IPS-18a (cell line): ENCODE data around the gene LACTBL1.

Experiments used
- H3K27ac ChIP-seq: one replicate; pipeline ENCODE4 v1.5.1; 2013; ENCODE audit warnings: low read length
- H3K27me3 ChIP-seq: one replicate; pipeline ENCODE4 v1.6.1; 2013; ENCODE audit warnings: mild to moderate bottlenecking, low read length; ENCODE audit not compliant: control insufficient read depth, insufficient read depth
- H3K36me3 ChIP-seq: one replicate; pipeline ENCODE4 v1.6.1; 2013; ENCODE audit warnings: low read depth, low read length; ENCODE audit not compliant: control insufficient read depth
- H3K4me1 ChIP-seq: one replicate; pipeline ENCODE4 v1.6.1; 2013; ENCODE audit warnings: low read depth, low read length; ENCODE audit not compliant: control insufficient read depth
- H3K4me3 ChIP-seq: one replicate; pipeline ENCODE4 v1.5.1; 2013; ENCODE audit warnings: low read length
- H3K9ac ChIP-seq: one replicate; pipeline ENCODE4 v1.6.1; 2013; ENCODE audit warnings: mild to moderate bottlenecking, low read length, moderate library complexity
- H3K9me3 ChIP-seq: one replicate; pipeline ENCODE4 v1.6.1; 2013; ENCODE audit warnings: low read depth, low read length; ENCODE audit not compliant: control insufficient read depth

LACTBL1 gene

GRCh38 chr1:22976127-22976460 lies 3.4 kb upstream of the LACTBL1 start:
- Histone ChIP-seq H3K4me1 (no peaks in the 10 kb centered on the region), H3K27me3 (no peaks in the 10 kb centered on the region), H3K9me3 (no peaks in the 10 kb centered on the region), H3K9ac (no peak overlapping the region), H3K36me3 (no peaks in the 10 kb centered on the region), H3K4me3 (no peak overlapping the region), H3K27ac (no peak overlapping the region)

GRCh38 chr1:22975694-22976093 lies 3.0 kb upstream of the LACTBL1 start:
- Histone ChIP-seq H3K4me3 (no peak overlapping the region), H3K4me1 (no peaks in the 10 kb centered on the region), H3K27ac (no peak overlapping the region), H3K9me3 (no peaks in the 10 kb centered on the region), H3K9ac (no peak overlapping the region), H3K36me3 (no peaks in the 10 kb centered on the region), H3K27me3 (no peaks in the 10 kb centered on the region)

- no peaks in the 10 kb centered on the region for H3K9me3 ChIP-seq
- no peaks in the 10 kb centered on the region for H3K36me3 ChIP-seq
- no peak overlapping the region for H3K4me3 ChIP-seq
- H3K27ac ChIP-seq = no peak overlapping the region
- no peaks in the 10 kb centered on the region for H3K4me1 ChIP-seq
- no peak overlapping the region for H3K9ac ChIP-seq
- no peaks in the 10 kb centered on the region for H3K27me3 ChIP-seq
Observed at GRCh38 chr1:22971611-22972405, 858 bp downstream of the LACTBL1 start.

- H3K36me3 ChIP-seq = no peaks in the 10 kb centered on the region
- H3K4me1 ChIP-seq = no peaks in the 10 kb centered on the region
- H3K27ac ChIP-seq = no peak overlapping the region
- no peak overlapping the region for H3K4me3 ChIP-seq
- H3K9ac ChIP-seq = no peak overlapping the region
- H3K27me3 ChIP-seq = no peaks in the 10 kb centered on the region
- no peaks in the 10 kb centered on the region for H3K9me3 ChIP-seq
Observed at GRCh38 chr1:22971161-22971560, 1.5 kb downstream of the LACTBL1 start.

GRCh38 chr1:22970096-22970495 lies 2.6 kb downstream of the LACTBL1 start:
- H3K4me3 ChIP-seq = no peak overlapping the region
- H3K9me3 ChIP-seq = no peaks in the 10 kb centered on the region
- H3K9ac ChIP-seq = no peak overlapping the region
- no peaks in the 10 kb centered on the region for H3K36me3 ChIP-seq
- H3K27ac ChIP-seq = no peak overlapping the region
- H3K4me1 ChIP-seq = no peaks in the 10 kb centered on the region
- no peaks in the 10 kb centered on the region for H3K27me3 ChIP-seq

- H3K27ac ChIP-seq = no peak overlapping the region
- H3K27me3 ChIP-seq = no peaks in the 10 kb centered on the region
- no peaks in the 10 kb centered on the region for H3K4me1 ChIP-seq
- H3K9me3 ChIP-seq = no peaks in the 10 kb centered on the region
- H3K4me3 ChIP-seq = no peak overlapping the region
- H3K9ac ChIP-seq = no peak overlapping the region
- no peaks in the 10 kb centered on the region for H3K36me3 ChIP-seq
Observed at GRCh38 chr1:22969304-22969709, 3.4 kb downstream of the LACTBL1 start.

GRCh38 chr1:22967833-22968232 lies 4.8 kb downstream of the LACTBL1 start:
- no peaks in the 10 kb centered on the region for H3K36me3 ChIP-seq
- no peaks in the 10 kb centered on the region for H3K4me1 ChIP-seq
- no peak overlapping the region for H3K4me3 ChIP-seq
- no peaks in the 10 kb centered on the region for H3K9me3 ChIP-seq
- H3K9ac ChIP-seq = no peak overlapping the region
- no peaks in the 10 kb centered on the region for H3K27me3 ChIP-seq
- no peak overlapping the region for H3K27ac ChIP-seq

- Histone ChIP-seq H3K36me3 (no peaks in the 10 kb centered on the region), H3K27ac (no peak overlapping the region), H3K9me3 (no peaks in the 10 kb centered on the region), H3K9ac (no peak overlapping the region), H3K27me3 (no peaks in the 10 kb centered on the region), H3K4me1 (no peaks in the 10 kb centered on the region), H3K4me3 (no peak overlapping the region)
Observed at GRCh38 chr1:22966309-22966708, 6.4 kb downstream of the LACTBL1 start.

- Histone ChIP-seq H3K9me3 (no peaks in the 10 kb centered on the region), H3K9ac (no peak overlapping the region), H3K27me3 (no peaks in the 10 kb centered on the region), H3K4me1 (no peaks in the 10 kb centered on the region), H3K27ac (no peak overlapping the region), H3K36me3 (no peaks in the 10 kb centered on the region), H3K4me3 (no peak overlapping the region)
Observed at GRCh38 chr1:22963044-22963677, 9.5 kb downstream of the LACTBL1 start.

GRCh38 chr1:22962558-22962957 lies 10.1 kb downstream of the LACTBL1 start:
- Histone ChIP-seq H3K9ac (no peak overlapping the region), H3K36me3 (no peaks in the 10 kb centered on the region), H3K9me3 (no peaks in the 10 kb centered on the region), H3K27ac (no peak overlapping the region), H3K27me3 (no peaks in the 10 kb centered on the region), H3K4me1 (no peaks in the 10 kb centered on the region), H3K4me3 (no peak overlapping the region)

GRCh38 chr1:22959545-22960360 lies 12.9 kb downstream of the LACTBL1 start:
- Histone ChIP-seq H3K9ac (no peak overlapping the region), H3K4me3 (no peak overlapping the region), H3K36me3 (no peaks in the 10 kb centered on the region), H3K9me3 (no peaks in the 10 kb centered on the region), H3K27me3 (no peaks in the 10 kb centered on the region), H3K27ac (no peak overlapping the region), H3K4me1 (no peaks in the 10 kb centered on the region)
